HG02870 (cell line): ENCODE data around the gene SNX20.
A peak's percentile ranks its signal among the peaks of the same experiment; 100 is the strongest.

Experiments used
- ATAC-seq: cut with Tn5 transposase; IDR thresholded peaks from one replicate; pipeline ENCODE4 v1.9.1; 2021; ENCODE audit warnings: mild to moderate bottlenecking, moderate library complexity; ENCODE audit not compliant: unreplicated experiment

Gene SNX20

DNA sequence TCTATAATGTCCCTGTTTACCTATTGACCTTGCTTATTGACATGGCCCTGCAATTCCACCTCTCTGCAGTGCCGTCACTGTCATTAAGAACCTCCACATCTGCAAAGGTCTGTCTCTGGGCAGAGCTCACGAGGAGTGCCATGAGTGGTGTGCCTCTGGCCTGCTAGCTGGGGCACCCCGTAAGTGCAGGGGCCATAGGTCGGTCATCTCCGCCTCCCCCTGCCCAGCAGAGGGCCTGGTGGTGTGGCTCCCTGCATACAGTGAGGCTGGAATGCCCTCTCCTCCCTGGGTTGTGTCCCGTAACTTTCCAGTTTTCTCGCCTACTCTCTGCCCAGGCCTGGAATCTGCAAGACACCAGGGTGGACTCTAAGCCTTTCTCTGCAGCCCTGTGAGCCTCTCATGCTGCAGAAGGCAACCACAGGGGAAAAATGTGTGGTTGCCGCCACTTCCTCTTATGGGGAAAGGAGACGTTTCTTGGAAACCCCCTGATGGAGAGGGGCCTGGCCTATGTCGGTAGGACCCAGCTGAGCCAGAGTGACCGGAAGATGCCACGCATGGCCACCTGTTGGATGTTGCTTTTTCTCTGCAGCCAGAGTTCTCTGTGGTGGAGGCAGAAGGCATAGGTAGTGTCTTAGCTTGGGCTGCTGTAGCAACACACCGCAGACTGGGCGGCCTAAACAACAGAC is 2.7 kb upstream of the SNX20 start:
- ATAC-seq: peak; percentile 72

DNA sequence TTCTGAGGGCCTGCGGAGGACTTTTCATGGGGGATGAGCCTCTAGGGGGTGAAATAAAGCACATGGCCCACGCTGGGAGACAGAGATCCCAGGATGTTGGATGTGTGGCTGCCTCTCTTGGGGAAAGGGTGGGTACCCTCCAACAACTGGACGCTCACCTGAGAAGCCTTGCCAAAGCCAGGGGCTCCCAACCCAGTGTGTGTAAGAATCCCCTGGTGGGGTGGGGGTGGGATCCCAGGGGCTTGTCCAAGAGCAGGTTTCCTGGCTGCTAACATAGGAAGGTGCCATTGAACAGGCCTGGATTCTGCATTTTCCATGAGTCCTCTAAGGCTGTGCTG is 587 bp downstream of the SNX20 start:
- ATAC-seq: no peak

- ATAC-seq: no peak
Observed at GRCh38 chr16:50679676-50680555, 1.2 kb downstream of the SNX20 start.

- no peak for ATAC-seq
Observed at GRCh38 chr16:50679266-50679665, 1.8 kb downstream of the SNX20 start.

- no peak for ATAC-seq
Observed at GRCh38 chr16:50678531-50678930, 2.6 kb downstream of the SNX20 start.

DNA sequence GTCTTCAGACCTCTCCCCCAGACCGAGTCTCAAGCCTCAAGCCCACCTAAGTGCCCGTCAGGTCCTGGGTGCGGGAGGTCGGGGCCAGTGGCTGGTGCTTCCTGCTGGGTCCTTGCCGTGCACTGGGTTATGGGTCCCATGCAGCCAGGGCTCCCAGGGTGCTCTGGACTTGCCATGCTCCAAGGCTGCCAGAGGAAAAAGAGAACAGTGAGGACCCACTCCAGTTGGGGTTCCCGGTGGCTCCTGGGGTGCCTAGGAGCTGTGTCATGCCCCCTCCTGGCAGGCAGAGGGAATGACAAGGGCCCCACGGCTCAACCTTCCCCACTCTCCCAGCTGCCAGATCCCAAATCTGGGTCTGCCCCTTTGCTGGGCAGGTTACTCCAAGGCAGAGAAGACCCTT is 3.8 kb downstream of the SNX20 start:
- no peak for ATAC-seq

DNA sequence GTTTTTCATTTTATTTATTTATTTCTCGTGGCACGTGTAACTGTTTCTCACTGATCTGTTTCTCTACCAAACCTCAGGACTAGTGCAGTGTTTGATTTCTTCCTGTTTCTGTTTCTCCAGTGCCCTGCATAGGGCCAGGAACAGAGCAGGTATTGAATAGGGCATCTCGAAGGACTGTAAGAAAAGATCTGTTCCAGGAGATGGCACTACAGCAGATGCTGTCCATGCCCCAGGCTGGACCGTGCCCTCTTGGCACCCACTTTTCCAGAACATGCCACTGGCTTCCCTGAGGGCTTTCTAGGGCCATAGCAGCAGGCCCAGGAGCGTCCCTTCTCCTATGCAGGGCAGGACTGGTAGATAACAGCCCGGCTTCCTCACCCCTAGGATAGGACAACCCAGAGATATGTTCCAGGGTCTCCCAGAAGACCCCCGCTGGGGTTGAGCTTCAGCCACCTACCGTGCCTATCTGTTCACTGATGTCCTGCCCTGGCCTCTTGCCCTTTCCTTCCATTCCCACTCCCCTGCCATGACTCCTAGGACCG is 4.4 kb downstream of the SNX20 start:
- no peak for ATAC-seq

DNA sequence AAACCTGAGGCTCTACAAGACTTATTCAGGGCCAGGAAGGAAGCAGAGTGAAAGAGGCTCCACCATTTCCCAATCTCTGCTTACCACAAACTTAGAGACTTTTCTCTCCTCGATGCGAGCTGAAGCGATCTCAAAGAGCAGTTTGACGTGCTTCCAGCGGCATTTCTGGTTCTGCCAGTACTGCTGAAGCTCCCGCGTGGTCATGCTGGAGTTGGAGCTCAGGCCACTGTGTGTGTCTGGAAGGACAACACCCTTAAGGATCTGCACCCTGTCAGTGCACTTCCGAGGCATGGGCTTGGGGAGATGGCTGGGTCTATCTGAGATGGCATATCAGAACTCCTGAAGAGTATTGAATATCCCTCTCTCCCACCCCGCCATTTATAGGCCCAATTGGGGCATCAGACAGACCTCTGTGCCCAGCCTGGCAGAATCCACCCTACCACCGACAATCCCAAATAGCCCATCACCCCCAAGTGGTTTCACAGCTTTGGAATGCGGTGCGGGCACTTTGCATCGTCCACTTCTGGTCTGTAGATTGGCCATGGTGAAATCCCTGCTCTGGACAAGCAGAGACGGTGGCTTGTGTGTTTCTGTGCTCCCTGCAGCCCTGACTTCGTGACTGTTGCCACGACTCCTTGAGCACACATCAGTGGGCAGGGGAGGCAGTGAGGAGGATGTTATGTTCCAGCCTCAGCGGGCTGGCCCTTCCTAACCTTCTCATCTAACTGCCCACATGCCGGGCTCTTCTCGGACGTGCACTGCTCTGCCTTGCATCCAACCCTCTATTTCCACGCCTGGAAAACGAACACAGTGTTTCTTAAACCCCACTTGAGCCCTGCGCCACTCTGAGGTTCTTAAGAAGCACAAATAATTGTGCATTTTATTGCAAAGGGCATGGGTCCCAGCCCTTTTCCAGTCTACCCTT is 5.2 kb downstream of the SNX20 start:
- no peak for ATAC-seq

- no peak for ATAC-seq
Observed at GRCh38 chr16:50674831-50675230, 6.3 kb downstream of the SNX20 start.

GRCh38 chr16:50673496-50674275 is 7.4 kb downstream of the SNX20 start:
- ATAC-seq: no peak

DNA sequence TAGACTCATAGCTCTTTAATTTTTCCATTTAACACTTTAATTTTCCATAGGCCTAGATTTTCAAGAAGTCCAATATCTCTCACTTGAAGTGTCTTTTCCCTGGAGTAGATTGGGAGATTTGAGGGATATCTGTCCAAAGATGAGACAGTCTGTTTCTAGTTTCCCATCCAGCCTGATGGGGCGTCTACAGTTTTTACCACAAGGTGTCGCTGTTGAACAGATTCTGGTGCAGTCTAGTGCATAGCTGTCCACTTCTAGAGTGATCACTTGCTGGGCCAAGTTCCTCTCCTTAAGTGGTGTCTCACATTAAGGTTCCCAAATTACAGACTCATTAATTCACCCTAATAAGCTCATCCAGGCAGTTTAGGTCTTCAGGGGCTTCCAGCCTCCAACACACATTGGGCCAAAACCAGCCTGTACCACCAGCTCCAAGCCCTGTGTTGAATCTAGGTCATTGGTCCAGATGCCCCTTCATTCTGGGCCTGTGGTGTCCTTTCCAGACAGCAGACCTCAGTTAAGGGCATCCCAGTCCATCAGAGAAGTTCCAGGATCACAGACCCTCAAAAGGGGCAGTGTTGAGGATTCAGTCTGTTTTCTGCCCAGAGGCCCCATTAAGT is 9.4 kb downstream of the SNX20 start:
- ATAC-seq: no peak

GRCh38 chr16:50670476-50670875 is 10.6 kb downstream of the SNX20 start:
- ATAC-seq: no peak

- ATAC-seq: no peak
Observed at GRCh38 chr16:50669741-50670140, 11.4 kb downstream of the SNX20 start.

DNA sequence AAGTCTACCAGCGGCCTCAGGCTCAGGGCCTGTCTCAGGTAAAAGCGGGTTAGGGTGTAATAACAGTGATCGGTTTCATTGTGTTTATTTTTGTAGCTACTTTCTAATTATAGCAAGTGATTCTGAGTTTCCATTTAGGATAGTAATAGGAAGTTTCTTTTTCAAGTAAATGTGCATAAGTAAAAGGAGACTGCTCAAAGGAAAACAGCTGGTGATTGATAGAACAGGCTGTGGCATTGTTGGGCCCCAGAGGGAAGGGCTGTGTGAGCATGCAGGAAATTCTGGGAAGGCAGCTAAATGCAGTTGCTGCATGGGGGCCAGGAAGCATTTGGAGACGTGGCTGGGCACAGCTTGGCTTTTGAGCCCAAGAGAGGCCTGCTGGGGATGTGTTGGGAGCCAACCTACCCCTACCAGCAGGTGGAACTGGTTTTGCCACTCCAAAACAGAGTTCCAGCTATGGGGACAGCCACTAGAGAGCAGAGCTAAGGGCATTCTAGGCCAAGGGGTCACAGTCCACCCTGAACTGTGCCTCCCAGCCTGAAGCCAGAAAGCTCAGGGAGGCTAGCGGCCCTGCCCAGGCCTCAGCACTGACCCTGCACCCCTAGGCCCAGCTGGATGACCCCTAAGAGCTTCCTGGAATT is 12.6 kb downstream of the SNX20 start:
- ATAC-seq: no peak

- ATAC-seq: no peak
Observed at GRCh38 chr16:50667497-50668367, 13.4 kb downstream of the SNX20 start.

DNA sequence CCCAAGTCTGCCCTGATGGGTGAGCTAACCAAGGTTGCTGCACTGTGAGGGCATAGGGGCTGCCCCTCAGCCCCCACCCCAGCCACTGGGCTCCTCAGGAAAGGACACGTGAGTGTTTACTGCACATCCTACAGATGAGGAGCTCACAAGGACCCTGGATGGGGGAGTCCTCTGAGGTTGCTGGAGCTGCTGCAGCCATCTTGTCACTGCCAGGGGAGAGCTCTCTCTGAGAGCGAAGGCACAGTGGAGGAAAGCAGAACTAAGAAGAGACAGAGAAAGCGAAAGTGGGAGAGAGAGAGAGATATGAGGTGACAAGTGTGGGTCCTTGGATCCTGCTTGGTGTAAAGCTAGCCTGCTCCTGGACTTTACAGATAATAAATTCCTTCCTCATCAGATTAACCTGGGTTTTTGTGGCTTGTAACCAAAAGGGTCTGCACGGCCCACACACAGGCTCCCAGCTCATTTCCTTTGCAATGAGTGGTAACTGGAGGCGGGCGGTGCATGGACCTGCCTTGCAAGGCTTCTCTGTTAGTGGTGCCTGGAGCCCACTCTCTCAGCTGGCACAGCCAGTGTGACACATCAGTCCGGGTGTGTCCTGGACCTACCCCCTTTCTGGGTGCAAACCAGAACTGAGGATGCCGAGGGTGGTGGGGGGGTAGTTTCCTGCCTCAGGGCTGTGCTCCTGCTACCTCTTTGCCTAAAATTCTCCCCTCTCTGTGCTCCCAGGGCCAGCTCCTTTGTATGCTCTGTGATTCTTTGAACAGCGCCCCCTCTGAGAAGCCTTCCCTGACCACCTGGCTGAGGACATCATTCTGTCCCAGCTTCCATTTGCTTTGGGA is 14.2 kb downstream of the SNX20 start:
- peak; percentile 84 for ATAC-seq

- ATAC-seq: no peak
Observed at GRCh38 chr16:50665128-50665878, 15.8 kb downstream of the SNX20 start.
